ENCODE results near the gene ESR1.
"Not testable (repeated sequence)": the region's sequence is repeated elsewhere in the genome, so short reads cannot be mapped to it uniquely, and the experiment has no call there.

ESR1 gene

GRCh38 chr6:152130441-152130840 lies 323.0 kb downstream of the ESR1 start:
- H2AFZ ChIP-seq (ENCODE audit: low read length): no peak overlapping the region
- no peaks in the 10 kb centered on the region for H3K4me1 ChIP-seq (ENCODE audit: low read length)
- no peaks in the 10 kb centered on the region for H3F3A ChIP-seq (ENCODE audit: insufficient read depth, low read length)
- no peak overlapping the region for H3K27ac ChIP-seq (ENCODE audit: low read length)
- H3K4me3 ChIP-seq (ENCODE audit: low read length): no peak overlapping the region
- no peaks in the 10 kb centered on the region for H3K79me2 ChIP-seq (ENCODE audit: low read length)
- no peaks in the 10 kb centered on the region for H3K27me3 ChIP-seq (replicated peaks; ENCODE audit: insufficient read depth, low read length)
- H3K9ac ChIP-seq (ENCODE audit: low read length): no peak overlapping the region
- no peaks in the 10 kb centered on the region for H3K9me2 ChIP-seq (replicated peaks; ENCODE audit: insufficient read depth, low read length)
- H3K9me3 ChIP-seq (replicated peaks; ENCODE audit: insufficient read depth, low read length): no peaks in the 10 kb centered on the region
- H4K20me1 ChIP-seq (ENCODE audit: insufficient read depth, low read length): no peaks in the 10 kb centered on the region
- no peak for TF ChIP-seq EZH2 (optimal IDR thresholded peaks at IDR 0.05; ENCODE audit: low read depth, low read length)
- no peak for TF ChIP-seq EZH2phosphoT487 (IDR thresholded peaks at IDR 0.05; ENCODE audit: low read length)
- TF ChIP-seq CTCF (IDR thresholded peaks at IDR 0.05; ENCODE audit: low read length): no peak
- H3K4me2 ChIP-seq (ENCODE audit: low read depth, low read length): no peak overlapping the region
- DNase-seq: no peak
- H3K36me3 ChIP-seq (replicated peaks; ENCODE audit: insufficient read depth, low read length): no peaks in the 10 kb centered on the region

- H3K4me2 ChIP-seq (ENCODE audit: low read depth, low read length): no peak overlapping the region
- no peaks in the 10 kb centered on the region for H3K9me3 ChIP-seq (replicated peaks; ENCODE audit: insufficient read depth, low read length)
- no peaks in the 10 kb centered on the region for H3F3A ChIP-seq (ENCODE audit: insufficient read depth, low read length)
- no peak for TF ChIP-seq EZH2phosphoT487 (IDR thresholded peaks at IDR 0.05; ENCODE audit: low read length)
- TF ChIP-seq CTCF (IDR thresholded peaks at IDR 0.05; ENCODE audit: low read length): no peak
- TF ChIP-seq EZH2 (optimal IDR thresholded peaks at IDR 0.05; ENCODE audit: low read depth, low read length): no peak
- H4K20me1 ChIP-seq (ENCODE audit: insufficient read depth, low read length): no peaks in the 10 kb centered on the region
- H3K79me2 ChIP-seq (ENCODE audit: low read length): no peaks in the 10 kb centered on the region
- H3K4me1 ChIP-seq (ENCODE audit: low read length): no peaks in the 10 kb centered on the region
- H3K27me3 ChIP-seq (replicated peaks; ENCODE audit: insufficient read depth, low read length): no peaks in the 10 kb centered on the region
- no peaks in the 10 kb centered on the region for H3K9me2 ChIP-seq (replicated peaks; ENCODE audit: insufficient read depth, low read length)
- DNase-seq: no peak
- no peak overlapping the region for H3K4me3 ChIP-seq (ENCODE audit: low read length)
- H3K27ac ChIP-seq (ENCODE audit: low read length): no peak overlapping the region
- no peaks in the 10 kb centered on the region for H3K36me3 ChIP-seq (replicated peaks; ENCODE audit: insufficient read depth, low read length)
- H2AFZ ChIP-seq (ENCODE audit: low read length): no peak overlapping the region
- H3K9ac ChIP-seq (ENCODE audit: low read length): no peak overlapping the region
Observed at GRCh38 chr6:152135755-152136448, 328.4 kb downstream of the ESR1 start.

GRCh38 chr6:152136449-152136825 lies 329.0 kb downstream of the ESR1 start:
- H3K4me2 ChIP-seq (ENCODE audit: low read depth, low read length): no peak overlapping the region
- no peaks in the 10 kb centered on the region for H3F3A ChIP-seq (ENCODE audit: insufficient read depth, low read length)
- H3K9me3 ChIP-seq (replicated peaks; ENCODE audit: insufficient read depth, low read length): no peaks in the 10 kb centered on the region
- H3K27me3 ChIP-seq (replicated peaks; ENCODE audit: insufficient read depth, low read length): no peaks in the 10 kb centered on the region
- no peaks in the 10 kb centered on the region for H3K79me2 ChIP-seq (ENCODE audit: low read length)
- no peaks in the 10 kb centered on the region for H3K9me2 ChIP-seq (replicated peaks; ENCODE audit: insufficient read depth, low read length)
- H4K20me1 ChIP-seq (ENCODE audit: insufficient read depth, low read length): no peaks in the 10 kb centered on the region
- no peak overlapping the region for H3K4me3 ChIP-seq (ENCODE audit: low read length)
- H2AFZ ChIP-seq (ENCODE audit: low read length): no peak overlapping the region
- TF ChIP-seq CTCF (IDR thresholded peaks at IDR 0.05; ENCODE audit: low read length): no peak
- TF ChIP-seq EZH2 (optimal IDR thresholded peaks at IDR 0.05; ENCODE audit: low read depth, low read length): no peak
- TF ChIP-seq EZH2phosphoT487 (IDR thresholded peaks at IDR 0.05; ENCODE audit: low read length): no peak
- H3K27ac ChIP-seq (ENCODE audit: low read length): no peak overlapping the region
- no peak overlapping the region for H3K9ac ChIP-seq (ENCODE audit: low read length)
- H3K36me3 ChIP-seq (replicated peaks; ENCODE audit: insufficient read depth, low read length): no peaks in the 10 kb centered on the region
- H3K4me1 ChIP-seq (ENCODE audit: low read length): no peaks in the 10 kb centered on the region
- DNase-seq: no peak

GRCh38 chr6:152138344-152138743 lies 330.9 kb downstream of the ESR1 start:
- H3K9me2 ChIP-seq (replicated peaks; ENCODE audit: insufficient read depth, low read length); H3K4me2 ChIP-seq (ENCODE audit: low read depth, low read length); H3K4me3 ChIP-seq (ENCODE audit: low read length); H3K9ac ChIP-seq (ENCODE audit: low read length); H3K4me1 ChIP-seq (ENCODE audit: low read length); H3K9me3 ChIP-seq (replicated peaks; ENCODE audit: insufficient read depth, low read length); H3K27ac ChIP-seq (ENCODE audit: low read length); H3K79me2 ChIP-seq (ENCODE audit: low read length); H3F3A ChIP-seq (ENCODE audit: insufficient read depth, low read length); DNase-seq; H2AFZ ChIP-seq (ENCODE audit: low read length); H3K27me3 ChIP-seq (replicated peaks; ENCODE audit: insufficient read depth, low read length); H3K36me3 ChIP-seq (replicated peaks; ENCODE audit: insufficient read depth, low read length); H4K20me1 ChIP-seq (ENCODE audit: insufficient read depth, low read length): not testable (repeated sequence)

Data from MM.1S (cell line).